ENCODE results near the gene ANKHD1.

The ANKHD1 gene

GRCh38 chr5:140545606-140546005, 144.0 kb downstream of the ANKHD1 start:
- no peak for DNase-seq

- no peak for DNase-seq
These were observed 145.3 kb downstream of the ANKHD1 start for GRCh38 chr5:140546851-140547507.

GRCh38 chr5:140547508-140548299, 146.1 kb downstream of the ANKHD1 start, which contains the start of gene EIF4EBP3:
Gene EIF4EBP3 (plus strand): TSS chr5:140547662. CDS start chr5:140547738, 76 bp downstream.
- peak; percentile 39 to 87 for DNase-seq

GRCh38 chr5:140548300-140548688, 146.7 kb downstream of the ANKHD1 start:
- DNase-seq, result no peak

GRCh38 chr5:140548791-140549190, 147.2 kb downstream of the ANKHD1 start:
- no peak for DNase-seq

- no peak for DNase-seq
These were observed 147.9 kb downstream of the ANKHD1 start for GRCh38 chr5:140549237-140550144.

- DNase-seq, result no peak
These were observed 148.8 kb downstream of the ANKHD1 start for GRCh38 chr5:140550147-140551079.

GRCh38 chr5:140551872-140552271, 150.2 kb downstream of the ANKHD1 start:
- DNase-seq, result no peak

GRCh38 chr5:140553657-140554056, 152.0 kb downstream of the ANKHD1 start:
- DNase-seq, result no peak

GRCh38 chr5:140554454-140554853, 152.8 kb downstream of the ANKHD1 start:
- no peak for DNase-seq

- DNase-seq, result no peak
These were observed 154.2 kb downstream of the ANKHD1 start for GRCh38 chr5:140555747-140556312.

- DNase-seq, result no peak
These were observed 154.8 kb downstream of the ANKHD1 start for GRCh38 chr5:140556438-140556837.

GRCh38 chr5:140557136-140557805, 155.6 kb downstream of the ANKHD1 start, which contains the start of gene SRA1:
Gene SRA1 (minus strand): TSS chr5:140557473. CDS start chr5:140557452, 21 bp downstream.
- peak; percentile 79 to 83 for DNase-seq

- no peak for DNase-seq
These were observed 156.3 kb downstream of the ANKHD1 start for GRCh38 chr5:140557965-140558364.

- no peak for DNase-seq
These were observed 156.9 kb downstream of the ANKHD1 start for GRCh38 chr5:140558542-140558941.

- no peak for DNase-seq
These were observed 158.6 kb downstream of the ANKHD1 start for GRCh38 chr5:140560227-140560626.

- no peak for DNase-seq
These were observed 160.3 kb downstream of the ANKHD1 start for GRCh38 chr5:140561753-140562523.

GRCh38 chr5:140563596-140563995, 162.0 kb downstream of the ANKHD1 start:
- DNase-seq, result no peak

GRCh38 chr5:140564196-140565023, 162.8 kb downstream of the ANKHD1 start, which contains the start of the genes APBB3 and SLC35A4:
Gene APBB3 (minus strand): TSS chr5:140564598. CDS start chr5:140564245, 353 bp downstream.
Gene SLC35A4 (plus strand): TSS chr5:140564828. CDS start chr5:140567170, 2,342 bp downstream.
- peak; percentile 97 to 99 for DNase-seq
